Activated CD4-positive, CD25-positive, alpha-beta regulatory T cell treated with anti-CD3 and anti-CD28 coated beads, Interleukin-2, amount 50 U/mL, for 16 hours (primary cell): ENCODE data around the gene KCNQ5.

Source experiments
- DNase-seq: peaks from one replicate; pipeline ENCODE4 v3.0.0-alpha.2; 2020; ENCODE audit warnings: low read depth, low spot score

KCNQ5 gene

GRCh38 chr6:72639920-72640614 is 18.2 kb downstream of the KCNQ5 start:
- no peak for DNase-seq

DNA sequence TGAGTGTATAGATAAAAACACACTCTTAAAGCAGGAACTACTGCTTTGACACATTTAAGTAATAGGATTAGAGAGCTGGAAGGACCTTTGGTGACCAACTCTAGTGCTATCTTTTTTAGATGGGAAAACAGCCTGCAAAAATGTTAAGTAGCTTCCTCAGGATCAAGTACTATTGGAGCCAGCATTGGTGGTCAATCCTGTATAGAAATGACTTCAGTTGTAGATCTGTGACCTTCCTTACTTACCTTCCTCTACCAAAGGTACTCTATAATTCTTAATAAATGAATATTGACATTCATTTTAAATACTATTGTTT is 18.7 kb downstream of the KCNQ5 start:
- DNase-seq, result no peak

- no peak for DNase-seq
These were observed 20.6 kb downstream of the KCNQ5 start for GRCh38 chr6:72642435-72642834.

DNA sequence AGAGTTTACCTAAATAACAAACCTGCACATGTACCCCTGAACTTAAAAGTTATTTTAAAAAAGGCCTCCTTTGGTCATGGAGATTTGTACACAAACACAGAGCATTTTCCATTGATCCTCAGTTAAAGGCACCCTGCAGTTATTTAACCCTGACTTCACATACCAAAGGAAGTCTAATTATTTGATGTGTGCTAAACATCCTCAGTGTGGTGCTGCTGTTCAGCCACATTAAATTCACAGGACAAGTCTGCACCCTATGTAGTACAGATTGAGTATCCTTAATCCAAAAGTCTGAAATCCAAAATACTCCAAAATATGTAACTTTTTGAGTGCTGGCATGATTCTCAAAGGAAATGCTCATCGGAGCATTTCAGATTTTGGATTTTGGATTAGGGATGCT is 21.4 kb downstream of the KCNQ5 start:
- DNase-seq, result no peak

- no peak for DNase-seq
These were observed 25.0 kb downstream of the KCNQ5 start for GRCh38 chr6:72646604-72647485.

DNA sequence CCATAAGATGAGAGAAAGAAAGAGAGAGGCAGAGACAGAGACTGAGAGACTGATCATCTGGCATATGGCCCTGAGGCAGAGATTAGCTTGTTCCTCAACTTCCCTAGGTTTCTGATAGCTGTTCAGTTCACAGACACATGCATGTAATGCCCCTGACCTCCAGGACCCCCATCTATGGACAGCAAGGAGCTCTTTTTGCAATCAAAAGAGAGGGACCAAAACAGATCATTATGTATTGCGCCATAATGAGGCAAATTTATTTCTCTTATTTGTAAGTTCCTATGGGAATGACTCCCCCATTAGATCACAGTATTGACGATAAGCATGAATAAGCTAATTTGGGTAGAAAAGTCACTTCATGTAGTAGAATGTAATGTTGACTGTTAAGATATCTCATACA is 25.6 kb downstream of the KCNQ5 start:
- no peak for DNase-seq

GRCh38 chr6:72649032-72649984 is 27.4 kb downstream of the KCNQ5 start:
- DNase-seq, result no peak

DNA sequence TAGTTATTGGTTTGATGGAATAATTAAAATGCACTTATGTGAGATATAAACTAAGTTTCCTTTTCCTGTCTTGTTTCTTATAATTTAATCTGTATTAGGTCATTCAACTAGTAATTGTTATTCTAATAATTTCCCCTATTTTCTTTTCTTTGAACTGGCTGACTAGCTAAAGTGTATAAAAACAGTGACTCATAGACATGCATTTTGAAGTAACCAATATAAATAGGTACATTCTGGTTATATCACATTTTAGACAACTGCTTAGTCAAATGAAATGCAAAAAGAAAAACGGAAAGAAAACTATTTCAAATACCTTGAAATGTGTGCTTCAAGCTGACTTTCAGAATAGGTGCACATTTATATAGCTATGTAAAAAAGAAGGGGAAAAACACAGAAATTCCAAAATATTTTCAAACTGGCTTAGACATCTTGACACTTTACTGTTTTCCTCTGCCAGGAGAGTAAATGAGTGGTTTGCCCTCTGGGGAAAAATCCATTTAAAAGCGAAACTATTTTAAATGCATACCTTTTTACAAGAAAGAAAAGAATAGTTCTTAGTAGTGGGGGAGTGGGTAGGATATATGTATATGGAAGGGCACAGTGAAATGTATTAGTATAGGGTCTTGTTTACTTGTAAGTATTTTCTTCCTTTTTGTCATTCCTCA is 28.3 kb downstream of the KCNQ5 start:
- no peak for DNase-seq

GRCh38 chr6:72651174-72651573 is 29.3 kb downstream of the KCNQ5 start:
- DNase-seq, result no peak

GRCh38 chr6:72651967-72652956 is 30.4 kb downstream of the KCNQ5 start:
- DNase-seq, result no peak

GRCh38 chr6:72653026-72653425 is 31.2 kb downstream of the KCNQ5 start:
- no peak for DNase-seq

- DNase-seq, result no peak
These were observed 32.3 kb downstream of the KCNQ5 start for GRCh38 chr6:72654071-72654621.

GRCh38 chr6:72657407-72658197 is 35.7 kb downstream of the KCNQ5 start:
- DNase-seq, result no peak

DNA sequence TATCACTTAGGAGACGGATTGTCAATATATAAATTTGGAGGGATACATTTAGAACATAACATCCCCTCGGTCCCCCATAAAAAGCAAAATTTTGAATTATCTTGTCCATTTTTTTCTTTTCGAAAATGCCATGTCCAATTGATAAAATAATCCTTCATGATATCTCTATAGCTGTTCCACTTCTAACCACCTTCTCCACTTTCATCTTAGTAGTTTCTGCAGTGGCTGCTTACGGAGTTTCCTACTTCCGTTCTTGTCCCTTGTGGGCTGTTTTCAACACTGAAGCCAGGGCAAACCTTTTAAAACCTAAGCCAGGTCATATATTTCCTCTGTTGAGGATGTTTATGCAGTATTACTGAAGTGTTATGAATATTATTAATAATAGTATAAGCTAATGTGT is 37.9 kb downstream of the KCNQ5 start:
- DNase-seq, result no peak

- DNase-seq, result no peak
These were observed 39.5 kb downstream of the KCNQ5 start for GRCh38 chr6:72661411-72661810.

GRCh38 chr6:72665599-72665998 is 43.7 kb downstream of the KCNQ5 start:
- DNase-seq, result no peak

DNA sequence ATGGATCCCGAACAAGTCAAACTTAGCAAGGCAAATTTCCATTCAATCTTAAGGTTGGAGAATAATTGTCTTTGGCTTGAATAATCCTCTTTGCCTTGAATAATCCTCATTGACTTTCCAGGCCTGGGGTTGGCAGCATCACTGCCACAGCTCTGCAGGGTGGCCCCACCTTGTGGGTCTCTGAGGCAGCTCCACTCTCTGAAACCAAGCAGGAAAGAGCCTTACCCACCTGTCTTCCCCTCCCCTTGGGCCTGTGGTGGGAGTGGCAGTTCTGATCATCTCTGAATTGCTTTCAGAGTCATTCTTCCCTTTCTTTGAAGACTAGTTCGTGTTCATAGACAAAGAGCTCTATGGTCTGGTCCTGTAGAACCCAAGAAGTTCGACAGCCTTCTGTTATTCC is 47.5 kb downstream of the KCNQ5 start:
- DNase-seq, result no peak

DNA sequence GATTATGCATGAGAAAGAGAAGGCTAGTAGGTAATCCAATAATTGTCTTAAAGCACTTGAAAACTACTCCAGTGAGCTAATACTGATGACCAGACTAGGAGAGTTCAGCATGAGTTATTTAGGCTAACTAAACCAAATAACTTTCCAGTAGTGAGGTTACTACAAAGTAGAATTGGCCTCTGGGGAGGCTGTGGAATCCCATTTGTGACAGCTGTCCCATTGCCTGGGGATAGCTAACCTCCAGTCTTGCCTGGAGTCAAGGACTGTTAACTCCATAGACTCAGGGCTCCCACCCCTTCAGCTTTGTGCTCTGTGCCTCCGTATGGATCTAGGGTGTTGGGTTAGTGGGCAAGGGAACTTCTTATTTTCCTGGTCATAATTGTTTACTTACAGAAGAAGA is 51.0 kb downstream of the KCNQ5 start:
- DNase-seq, result no peak

DNA sequence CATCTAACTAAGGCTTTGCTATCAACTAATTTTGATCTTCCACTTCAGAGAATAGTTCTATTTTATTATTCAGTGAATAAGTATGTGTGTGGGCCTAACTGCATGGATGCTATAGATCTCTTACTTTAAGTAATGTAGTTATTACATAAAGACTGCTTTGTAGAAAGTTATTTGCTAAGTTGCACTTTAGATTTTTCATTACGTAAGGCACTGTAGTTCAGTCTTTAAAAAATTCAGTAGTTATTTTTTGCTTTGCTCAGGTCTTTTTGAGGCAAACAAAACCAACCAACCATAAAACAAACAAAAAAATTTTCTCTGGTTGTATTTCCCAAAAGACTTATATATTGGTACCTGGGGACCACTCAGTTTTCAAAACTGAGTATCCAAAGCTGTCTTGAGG is 53.0 kb downstream of the KCNQ5 start:
- DNase-seq, result no peak
